Lung (tissue), 12 donors: ENCODE measurements around the gene FHOD3. TPM values are rescaled to one million over a fixed set of nuclear protein-coding genes. Genes with fewer than 3 reads are reported as not detected.

Source experiments
- ATAC-seq: fragments of 200-7000 bp; cut with Tn5 transposase; one replicate; pipeline ENCODE4 v1.9.1; 2020; ENCODE audit warnings: moderate number of reproducible peaks; ENCODE audit not compliant: insufficient read depth, low FRiP score
- DNase-seq, 3 donors: peaks; one replicate each; pipeline ENCODE4 v3.0.0-alpha.2; 2013 to 2017
- H3K27ac ChIP-seq, 2 donors: one replicate each; pipeline ENCODE4 v1.5.1; 2013; ENCODE audit warnings: mild to moderate bottlenecking in 2 of 2, moderate library complexity in 2 of 2, control low read depth in 1 of 2, inconsistent platforms in 1 of 2, low read depth in 1 of 2, low read length in 1 of 2
- H3K27me3 ChIP-seq, 3 donors: one replicate each; pipeline ENCODE4 v1.5.1; 2013; ENCODE audit warnings: low read length in 2 of 3; ENCODE audit not compliant: control insufficient read depth in 3 of 3, insufficient read depth in 3 of 3
- H3K36me3 ChIP-seq, 4 donors: one replicate each; pipeline ENCODE4 v1.5.1; 2013; ENCODE audit warnings: low read length in 4 of 4, mild to moderate bottlenecking in 1 of 4, moderate library complexity in 1 of 4; ENCODE audit not compliant: control insufficient read depth in 4 of 4, insufficient read depth in 4 of 4
- H3K4me1 ChIP-seq, 5 donors: one replicate each; pipeline ENCODE4 v1.5.1; 2013; ENCODE audit warnings: low read length in 5 of 5, mild to moderate bottlenecking in 2 of 5, moderate library complexity in 1 of 5; ENCODE audit not compliant: control insufficient read depth in 5 of 5, insufficient read depth in 5 of 5
- H3K4me3 ChIP-seq: one replicate; pipeline ENCODE4 v1.5.1; 2013; ENCODE audit warnings: mild to moderate bottlenecking, control low read depth, moderate library complexity
- H3K9ac ChIP-seq, 2 donors: one replicate each; pipeline ENCODE4 v1.5.1; 2013; ENCODE audit warnings: low read length in 2 of 2, control low read depth in 1 of 2; ENCODE audit not compliant: insufficient read depth in 1 of 2
- H3K9me3 ChIP-seq, 4 donors: one replicate each; pipeline ENCODE4 v1.5.1; 2013; ENCODE audit warnings: low read length in 3 of 4, mild to moderate bottlenecking in 1 of 4, moderate library complexity in 1 of 4; ENCODE audit not compliant: control insufficient read depth in 4 of 4, insufficient read depth in 3 of 4
- CTCF ChIP-seq: IDR thresholded peaks from 2 replicates; pipeline ENCODE4 v1.5.1; 2012; ENCODE audit warnings: mild to moderate bottlenecking; ENCODE audit errors: control extremely low read depth, extremely low read depth
- WGBS, 2 donors: extraction: QIAGEN DNeasy Blood & Tissue Kit; methylation state at CpG; one replicate each; pipeline ENCODE4 v1.1.7; 2013; 5-methylcytosine and 5-hydroxymethylcytosine counted together
- polyA plus RNA-seq, 2 donors: library from polyadenylated mRNA; stranded (reverse); fragments of 200-250 nt; gene quantifications; one replicate each; pipeline ENCODE4 v1.2.1, GENCODE V29; 2013
- total RNA-seq, 2 donors: library from RNA; depleted of rRNA in 1 of 2; stranded (reverse); fragments of >200 nt in 1 of 2; gene quantifications; one replicate each; pipeline ENCODE4 v1.2.1, GENCODE V29; 2014 to 2021
- donor health status: control.
- donor health status: control.
- donor health status: Bipolar disorder and iron deficiency.
- donor health status: healthy.
- donor health status: DM: yes; HTN: yes; CAD: no.

The FHOD3 gene
- total and polyA plus RNA-seq, 4 donors = 1.0 to 7.4 (median 2.9) TPM

GRCh38 chr18:36655930-36656329, 358.4 kb downstream of the FHOD3 start:
- Histone ChIP-seq H3K9ac (no peak overlapping the region), H3K27ac (no peak overlapping the region), H3K36me3 (no peaks in the 10 kb centered on the region), H3K9me3 (no peaks in the 10 kb centered on the region), H3K4me1 (peaks cover 0 to 6% (median 0%) of the 10 kb centered on the region in 5 donors), H3K27me3 (no peaks in the 10 kb centered on the region), H3K4me3 (no peak overlapping the region)
- no peak for ATAC-seq
- DNase-seq = no peak
- TF ChIP-seq CTCF = no peak
- 65 to 69% methylated on average over 4 of the region's 4 CpGs for WGBS, 2 donors

GRCh38 chr18:36658611-36659010, 361.1 kb downstream of the FHOD3 start:
- DNase-seq = no peak
- no peak overlapping the region for H3K4me3 ChIP-seq
- H3K4me1 ChIP-seq = peaks cover 0 to 12% (median 0%) of the 10 kb centered on the region in 5 donors
- H3K27ac ChIP-seq = no peak overlapping the region
- TF ChIP-seq CTCF = no peak
- WGBS, 2 donors = 74 to 78% methylated on average over 1 of the region's 1 CpG
- no peak for ATAC-seq
- no peak overlapping the region for H3K9ac ChIP-seq
- no peaks in the 10 kb centered on the region for H3K36me3 ChIP-seq
- H3K27me3 ChIP-seq = no peaks in the 10 kb centered on the region
- no peaks in the 10 kb centered on the region for H3K9me3 ChIP-seq

- Histone ChIP-seq H3K4me3 (no peak overlapping the region), H3K4me1 (peaks cover 0 to 9% (median 0%) of the 10 kb centered on the region in 5 donors), H3K36me3 (no peaks in the 10 kb centered on the region), H3K27me3 (no peaks in the 10 kb centered on the region), H3K9me3 (no peaks in the 10 kb centered on the region), H3K9ac (no peak overlapping the region), H3K27ac (no peak overlapping the region)
- TF ChIP-seq CTCF = no peak
- DNase-seq (no peak), ATAC-seq (no peak)
- 90% methylated on average over 7 of the region's 7 CpGs for WGBS, 2 donors
Measured at GRCh38 chr18:36660311-36660710, 362.8 kb downstream of the FHOD3 start.

GRCh38 chr18:36661999-36662398, 364.5 kb downstream of the FHOD3 start:
- ATAC-seq = no peak
- DNase-seq = peak in 1 of 3 donors; percentile 16
- Histone ChIP-seq H3K4me1 (peaks cover 0 to 6% (median 0%) of the 10 kb centered on the region in 5 donors), H3K36me3 (no peaks in the 10 kb centered on the region), H3K9me3 (no peaks in the 10 kb centered on the region), H3K27me3 (no peaks in the 10 kb centered on the region), H3K4me3 (no peak overlapping the region), H3K9ac (no peak overlapping the region), H3K27ac (no peak overlapping the region)
- TF ChIP-seq CTCF = no peak
- 90 to 93% methylated on average over 5 of the region's 5 CpGs for WGBS, 2 donors
